ENCODE measurements around the gene ALPK3.

Gene ALPK3

GRCh38 chr15:84799511-84800187, 17.5 kb upstream of the ALPK3 start:
- no peak for DNase-seq

GRCh38 chr15:84800365-84800806, 16.8 kb upstream of the ALPK3 start:
- no peak for DNase-seq

- DNase-seq: no peak
Observed at GRCh38 chr15:84804005-84804900, 12.9 kb upstream of the ALPK3 start.

GRCh38 chr15:84805221-84805620, 11.9 kb upstream of the ALPK3 start:
- no peak for DNase-seq

- DNase-seq: no peak
Observed at GRCh38 chr15:84807228-84807627, 9.9 kb upstream of the ALPK3 start.

- no peak for DNase-seq
Observed at GRCh38 chr15:84810073-84810840, 6.9 kb upstream of the ALPK3 start.

- no peak for DNase-seq
Observed at GRCh38 chr15:84811151-84811550, 6.0 kb upstream of the ALPK3 start.

- DNase-seq: no peak
Observed at GRCh38 chr15:84811828-84812227, 5.3 kb upstream of the ALPK3 start.

- no peak for DNase-seq
Observed at GRCh38 chr15:84812842-84813241, 4.3 kb upstream of the ALPK3 start.

GRCh38 chr15:84813435-84813834, 3.7 kb upstream of the ALPK3 start:
- DNase-seq: no peak

GRCh38 chr15:84813931-84814330, 3.2 kb upstream of the ALPK3 start:
- no peak for DNase-seq

GRCh38 chr15:84814916-84815315, 2.2 kb upstream of the ALPK3 start:
- DNase-seq: no peak

GRCh38 chr15:84817466-84818081, 418 bp downstream of the ALPK3 start:
- no peak for DNase-seq

- DNase-seq: no peak
Observed at GRCh38 chr15:84818261-84819131, 1.3 kb downstream of the ALPK3 start.

- no peak for DNase-seq
Observed at GRCh38 chr15:84819291-84819768, 2.2 kb downstream of the ALPK3 start.

- DNase-seq: no peak
Observed at GRCh38 chr15:84819791-84820190, 2.6 kb downstream of the ALPK3 start.

GRCh38 chr15:84821501-84822021, 4.4 kb downstream of the ALPK3 start:
- no peak for DNase-seq

GRCh38 chr15:84822653-84823281, 5.6 kb downstream of the ALPK3 start:
- DNase-seq: no peak

- DNase-seq: no peak
Observed at GRCh38 chr15:84823282-84823878, 6.2 kb downstream of the ALPK3 start.

GRCh38 chr15:84824260-84825007, 7.3 kb downstream of the ALPK3 start:
- DNase-seq: no peak
